Stomach (tissue), 4 donors: ENCODE measurements around the gene CIP2A.

Source experiments
- CTCF ChIP-seq, 7 experiments: fragments of 450-650 bp in 4 of 7; fragments of 200-600 bp in 3 of 7; sonication (generic) in 3 of 7; IDR thresholded peaks; one replicate each; pipeline ENCODE4 v1.5.1; 2016 to 2019; ENCODE audit warnings: antibody characterized with exemption in 7 of 7, control low read depth in 2 of 7, mild to moderate bottlenecking in 1 of 7
- POLR2AphosphoS5 ChIP-seq, 3 donors: sonication (generic); formaldehyde crosslinking; IDR thresholded peaks; one replicate each; pipeline ENCODE4 v1.6.1; 2016; ENCODE audit warnings: antibody characterized with exemption in 3 of 3

GRCh38 chr3:108602249-108602934 lies 13.2 kb upstream of the CIP2A start:
- no peak for TF ChIP-seq CTCF (IDR thresholded peaks at IDR 0.05)
- no peak for TF ChIP-seq POLR2AphosphoS5 (IDR thresholded peaks at IDR 0.05)
